BJ (cell line): ENCODE measurements around the gene CFAP46. TPM values are rescaled to one million over a fixed set of nuclear protein-coding genes. Genes with fewer than 3 reads are reported as not detected.

Experiments used
- CTCF ChIA-PET: fragments of 350-600 bp; formaldehyde crosslinking; extraction: SDS; loops from one replicate; lab custom pipeline; 2021; ENCODE audit warnings: antibody characterized with exemption, inconsistent platforms; lab: Yijun Ruan, JAX
- POLR2A ChIA-PET: fragments of 300-600 bp; sonication (Branson Sonifier 250); formaldehyde crosslinking; extraction: SDS; loops from one replicate; lab custom pipeline; 2021; ENCODE audit warnings: antibody characterized with exemption; lab: Charles Lee
- DNase-seq: peaks from one replicate; pipeline ENCODE4 v3.0.0-alpha.2; 2011; ENCODE audit warnings: low read depth
- H3K27me3 ChIP-seq: 2 replicates; pipeline ENCODE4 v1.6.0; 2011; ENCODE audit warnings: low read length; ENCODE audit not compliant: control insufficient read depth, insufficient read depth
- H3K36me3 ChIP-seq: 2 replicates; pipeline ENCODE4 v1.5.1; 2011; ENCODE audit warnings: low read length; ENCODE audit not compliant: control insufficient read depth, insufficient read depth
- H3K4me3 ChIP-seq: 2 replicates; pipeline ENCODE4 v1.5.1; 2011; ENCODE audit warnings: low read depth, mild to moderate bottlenecking, control low read depth, low read length
- polyA plus RNA-seq: library from polyadenylated mRNA; depleted of rRNA; stranded (reverse); fragments of >200 nt; gene quantifications from 2 replicates; pipeline ENCODE4 v1.2.3, GENCODE V29; 2011
- TF ChIP-seq, protein P1 (sequence below): IDR thresholded peaks from 2 replicates; pipeline ENCODE4 v1.5.1; 2011; ENCODE audit warnings: low read depth, mild to moderate bottlenecking, control low read depth, inconsistent platforms, low read length, moderate library complexity; ENCODE audit not compliant: insufficient read depth

CFAP46 gene
- polyA plus RNA-seq, 1 experiment = 1.8 TPM

DNA sequence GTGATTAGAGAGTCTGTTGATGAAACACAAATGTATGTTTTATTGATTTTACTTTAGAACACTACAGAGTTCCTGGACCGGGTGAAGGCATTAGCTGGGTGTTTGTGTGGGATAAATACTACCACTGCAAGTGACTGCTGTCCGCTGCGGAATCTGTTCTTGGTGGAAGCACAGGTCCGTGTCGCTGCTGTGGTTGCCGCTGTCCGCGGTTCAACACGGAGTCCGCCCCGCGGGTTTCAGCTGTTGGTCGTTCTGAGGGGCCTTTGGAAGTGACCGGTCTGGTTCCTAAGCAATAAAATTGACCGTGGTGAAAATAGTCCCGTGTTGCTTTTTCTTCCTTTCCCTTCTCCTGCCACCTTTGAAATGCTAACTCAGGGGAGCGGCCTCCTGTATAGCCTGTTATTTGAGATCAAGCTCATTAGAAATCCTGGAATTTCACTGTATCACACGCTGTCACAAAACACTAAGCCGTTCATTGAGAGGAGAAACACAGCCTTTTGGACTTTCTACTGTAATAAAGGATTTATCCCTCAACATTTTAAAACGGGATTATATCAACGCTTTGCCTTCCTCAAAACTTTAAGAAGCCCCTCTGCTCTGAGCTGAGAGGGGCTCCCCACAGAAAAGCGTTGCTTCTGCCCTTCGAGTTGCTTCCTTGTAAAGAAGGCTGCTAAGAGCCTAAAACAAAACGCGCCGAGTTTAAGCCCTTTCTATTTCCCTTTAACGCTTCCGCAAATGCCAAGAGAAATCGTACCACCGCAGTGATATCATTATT, 159.0 kb downstream of the CFAP46 start:
- ChIA-PET POLR2A (no interaction called here), CTCF (no interaction called here)
- peaks cover 13% of the 10 kb centered on the region for H3K36me3 ChIP-seq
- TF ChIP-seq, protein P1, sequence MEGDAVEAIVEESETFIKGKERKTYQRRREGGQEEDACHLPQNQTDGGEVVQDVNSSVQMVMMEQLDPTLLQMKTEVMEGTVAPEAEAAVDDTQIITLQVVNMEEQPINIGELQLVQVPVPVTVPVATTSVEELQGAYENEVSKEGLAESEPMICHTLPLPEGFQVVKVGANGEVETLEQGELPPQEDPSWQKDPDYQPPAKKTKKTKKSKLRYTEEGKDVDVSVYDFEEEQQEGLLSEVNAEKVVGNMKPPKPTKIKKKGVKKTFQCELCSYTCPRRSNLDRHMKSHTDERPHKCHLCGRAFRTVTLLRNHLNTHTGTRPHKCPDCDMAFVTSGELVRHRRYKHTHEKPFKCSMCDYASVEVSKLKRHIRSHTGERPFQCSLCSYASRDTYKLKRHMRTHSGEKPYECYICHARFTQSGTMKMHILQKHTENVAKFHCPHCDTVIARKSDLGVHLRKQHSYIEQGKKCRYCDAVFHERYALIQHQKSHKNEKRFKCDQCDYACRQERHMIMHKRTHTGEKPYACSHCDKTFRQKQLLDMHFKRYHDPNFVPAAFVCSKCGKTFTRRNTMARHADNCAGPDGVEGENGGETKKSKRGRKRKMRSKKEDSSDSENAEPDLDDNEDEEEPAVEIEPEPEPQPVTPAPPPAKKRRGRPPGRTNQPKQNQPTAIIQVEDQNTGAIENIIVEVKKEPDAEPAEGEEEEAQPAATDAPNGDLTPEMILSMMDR = no peak
- H3K27me3 ChIP-seq = peaks cover 10% of the 10 kb centered on the region
- no peak overlapping the region for H3K4me3 ChIP-seq
- no peak for DNase-seq

DNA sequence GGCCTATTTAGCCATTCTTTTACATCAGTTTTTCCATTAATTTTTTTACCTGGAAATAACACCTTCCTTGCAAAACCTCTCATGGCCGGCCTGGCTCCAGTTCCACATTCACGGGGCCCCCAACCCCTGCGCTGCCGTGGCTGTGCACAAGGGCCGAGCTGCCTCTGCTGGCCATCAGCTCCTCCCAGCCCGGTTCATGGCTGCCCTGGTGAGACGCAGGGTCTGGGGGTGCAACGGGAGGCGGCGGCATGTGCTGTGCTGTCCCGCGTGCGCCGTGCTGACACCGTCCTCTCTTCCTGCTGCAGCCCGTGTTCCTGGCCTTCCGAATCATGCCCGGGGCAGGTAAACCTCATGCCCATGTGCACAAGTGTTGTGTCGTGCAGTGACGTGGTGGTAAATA, 160.8 kb downstream of the CFAP46 start:
- CTCF ChIA-PET = no interaction called here
- POLR2A ChIA-PET = no interaction called here

DNA sequence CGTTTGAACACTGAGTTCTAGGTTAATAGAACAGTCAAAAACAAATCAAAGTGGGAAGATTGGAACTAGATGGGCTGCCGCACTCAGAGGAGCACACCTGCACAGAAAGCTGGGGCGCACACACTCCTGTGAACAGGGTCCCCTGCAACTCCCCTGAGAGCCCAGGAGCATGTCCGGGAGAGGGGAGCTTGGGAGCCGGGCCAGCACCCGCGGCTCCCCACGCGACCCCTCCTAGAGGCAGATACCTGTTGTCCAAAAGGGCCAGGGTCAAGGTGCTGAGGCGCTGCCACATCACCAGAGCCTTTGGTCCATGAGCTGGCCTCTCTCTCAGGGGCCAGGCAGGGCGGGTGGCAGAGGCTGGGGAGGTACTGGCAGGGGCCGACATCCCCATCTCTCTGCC, 162.0 kb downstream of the CFAP46 start:
- peaks cover 17% of the 10 kb centered on the region for H3K36me3 ChIP-seq
- TF ChIP-seq, protein P1 = no peak
- H3K4me3 ChIP-seq = no peak overlapping the region
- ChIA-PET CTCF (no interaction called here), POLR2A (no interaction called here)
- peaks cover 4% of the 10 kb centered on the region for H3K27me3 ChIP-seq
- DNase-seq = no peak

More for the DNA sequence above, 160.8 kb downstream of the CFAP46 start:
- no peak for DNase-seq
- Histone ChIP-seq H3K36me3 (peaks cover 16% of the 10 kb centered on the region), H3K27me3 (peaks cover 5% of the 10 kb centered on the region), H3K4me3 (no peak overlapping the region)
- TF ChIP-seq, protein P1 = no peak

DNA sequence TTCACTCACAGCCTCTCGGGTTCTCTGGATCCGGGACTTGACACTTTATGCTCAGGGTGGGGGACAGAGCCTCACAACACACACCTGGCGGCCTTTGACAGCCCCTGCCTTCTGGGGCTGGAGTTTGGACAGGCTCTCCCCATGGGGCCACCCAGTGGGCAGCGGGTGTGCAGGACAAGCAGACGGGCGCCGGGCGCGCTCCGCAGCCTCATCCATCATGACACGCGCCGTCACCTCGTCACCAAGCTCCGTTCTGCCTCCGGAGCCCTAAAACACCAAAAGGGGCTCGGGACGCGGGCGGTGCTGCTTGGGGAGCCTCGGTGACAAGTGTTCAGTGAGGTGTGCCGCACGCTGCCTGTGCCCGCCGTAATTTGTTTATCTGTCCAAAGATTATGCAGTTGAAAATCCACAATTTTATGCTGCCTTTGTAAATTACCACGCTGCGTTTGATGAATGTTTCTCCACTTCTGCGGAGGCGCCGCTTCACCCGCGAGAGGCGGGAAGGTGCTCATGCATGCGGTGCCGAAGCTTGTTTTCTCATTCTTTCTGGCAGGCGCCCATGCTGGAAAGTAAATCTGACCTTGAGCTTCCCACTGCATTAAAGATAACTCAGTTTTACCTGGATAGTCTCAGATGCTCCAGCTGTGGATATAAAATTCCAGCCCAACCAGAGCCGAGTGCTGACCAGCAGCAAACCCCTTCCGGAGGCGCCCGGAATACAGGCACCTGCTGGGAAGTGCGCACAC, 162.6 kb downstream of the CFAP46 start:
- POLR2A ChIA-PET = no interaction called here
- no peak overlapping the region for H3K4me3 ChIP-seq
- no peak for DNase-seq
- CTCF ChIA-PET = no interaction called here
- TF ChIP-seq, protein P1 = no peak
- peaks cover 4% of the 10 kb centered on the region for H3K27me3 ChIP-seq
- H3K36me3 ChIP-seq = peaks cover 18% of the 10 kb centered on the region

DNA sequence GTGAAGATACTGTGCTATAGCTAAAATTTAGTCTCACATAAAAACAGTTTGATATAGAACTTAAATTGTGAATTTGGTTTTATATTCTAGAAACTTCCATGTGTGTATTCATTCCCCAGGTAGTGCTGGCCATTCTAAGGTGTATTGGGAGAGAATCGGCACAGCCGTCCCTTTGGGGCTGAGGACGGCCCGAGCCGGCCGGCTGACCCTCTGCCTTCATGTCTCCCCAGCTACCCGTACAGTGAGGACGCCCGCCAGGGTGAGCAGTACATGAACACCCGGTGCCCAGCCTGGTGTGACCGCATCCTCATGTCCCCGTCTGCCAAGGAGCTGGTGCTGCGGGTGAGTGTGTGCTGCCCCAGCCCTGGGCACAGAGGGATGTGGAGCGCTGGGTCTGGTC, 164.9 kb downstream of the CFAP46 start:
- peaks cover 19% of the 10 kb centered on the region for H3K36me3 ChIP-seq
- no peaks in the 10 kb centered on the region for H3K27me3 ChIP-seq
- ChIA-PET CTCF (no interaction called here), POLR2A (no interaction called here)
- TF ChIP-seq, protein P1 = no peak
- H3K4me3 ChIP-seq = no peak overlapping the region
- DNase-seq = no peak
